Immature natural killer cell (primary cell): ENCODE data around the gene PRUNE2. TPM values are rescaled to one million over a fixed set of nuclear protein-coding genes. Genes with fewer than 3 reads are reported as not detected.

Experiments used
- DNase-seq, 3 donors: peaks; one replicate each; pipeline ENCODE4 v3.0.0; 2022; ENCODE audit warnings: mixed read lengths in 1 of 3
- H3K27ac Mint-ChIP-seq, 6 donors: one replicate each; pipeline ENCODE4 v1.8.0; 2020; ENCODE audit warnings: mixed read lengths in 6 of 6, mild to moderate bottlenecking in 5 of 6, inconsistent platforms in 4 of 6, moderate library complexity in 3 of 6
- H3K27me3 Mint-ChIP-seq, 3 donors: one replicate each; pipeline ENCODE4 v1.8.0; 2020 to 2021; ENCODE audit warnings: low read depth in 3 of 3, mild to moderate bottlenecking in 3 of 3, mixed read lengths in 3 of 3, moderate library complexity in 3 of 3, inconsistent platforms in 1 of 3
- H3K36me3 Mint-ChIP-seq, 3 donors: one replicate each; pipeline ENCODE4 v1.8.0; 2020; ENCODE audit warnings: mixed read lengths in 3 of 3, inconsistent platforms in 2 of 3, mild to moderate bottlenecking in 2 of 3
- H3K4me1 Mint-ChIP-seq, 2 donors: one replicate each; pipeline ENCODE4 v1.8.0; 2020; ENCODE audit warnings: inconsistent platforms in 2 of 2, mild to moderate bottlenecking in 2 of 2, mixed read lengths in 2 of 2, moderate library complexity in 1 of 2
- H3K4me3 Mint-ChIP-seq, 5 donors: one replicate each; pipeline ENCODE4 v1.8.0; 2020; ENCODE audit warnings: mild to moderate bottlenecking in 5 of 5, mixed read lengths in 5 of 5, inconsistent platforms in 3 of 5, moderate library complexity in 3 of 5
- H3K9me3 Mint-ChIP-seq, 6 donors: one replicate each; pipeline ENCODE4 v1.8.0; 2020; ENCODE audit warnings: mild to moderate bottlenecking in 6 of 6, mixed read lengths in 6 of 6, inconsistent platforms in 4 of 6, moderate library complexity in 3 of 6
- polyA plus RNA-seq, 3 donors: library from polyadenylated mRNA; unstranded; fragments of 300-500 nt; fragmentation: Illumina TruSeq; gene quantifications; one replicate each; pipeline ENCODE4 v1.2.3, GENCODE V29; 2021

The PRUNE2 gene
- polyA plus RNA-seq, 3 donors from 2014 or later: 0.11 to 0.24 TPM; not detected in 1

DNA sequence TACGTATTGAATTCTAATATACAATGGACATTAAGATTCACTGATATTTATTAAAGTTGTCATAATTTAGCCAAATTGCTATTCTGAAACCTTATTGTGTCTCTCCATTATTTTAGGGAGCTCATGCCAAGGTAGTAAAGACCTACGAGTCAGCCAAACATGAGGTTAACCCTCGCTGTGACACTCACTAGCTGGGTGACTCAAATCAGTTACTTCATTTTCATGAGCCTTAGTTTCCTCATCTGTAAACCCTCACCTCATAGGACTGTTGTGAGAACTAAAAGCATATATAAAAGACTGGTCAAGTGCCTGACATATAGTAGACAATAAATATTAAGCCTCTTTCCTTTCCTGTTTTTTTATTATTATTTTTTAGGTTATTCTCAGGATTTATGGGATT lies 185.7 kb downstream of the PRUNE2 start:
- no peak for DNase-seq
- Mint-ChIP-seq H3K27me3 (peaks cover 4 to 21% (median 9%) of the 10 kb centered on the region in 3 donors), H3K9me3 (no peaks in the 10 kb centered on the region)

DNA sequence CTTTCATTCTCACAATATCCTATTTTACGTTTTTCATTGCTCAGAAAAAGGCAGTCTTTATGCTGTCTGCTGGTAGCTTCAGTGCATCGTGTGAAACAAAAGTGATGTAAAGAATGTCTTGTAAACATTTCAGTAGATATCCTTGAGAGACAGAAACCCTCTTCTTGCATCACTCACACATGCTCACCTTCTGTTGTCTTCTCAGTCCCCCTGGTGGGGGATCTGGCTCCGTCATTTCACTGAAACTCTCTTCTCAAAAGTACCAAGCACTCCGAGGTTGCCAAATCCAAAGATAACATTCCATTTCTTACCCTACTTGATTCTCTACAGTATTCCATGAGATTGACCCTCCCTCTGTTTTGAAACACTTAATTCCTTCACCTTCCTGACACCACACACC lies 187.7 kb downstream of the PRUNE2 start:
- Mint-ChIP-seq H3K4me1 (no peaks in the 10 kb centered on the region), H3K27ac (no peak overlapping the region), H3K4me3 (no peak overlapping the region), H3K36me3 (no peaks in the 10 kb centered on the region), H3K27me3 (peaks cover 1 to 17% (median 9%) of the 10 kb centered on the region in 3 donors), H3K9me3 (no peaks in the 10 kb centered on the region)
- DNase-seq: no peak

More for the DNA sequence above, 185.7 kb downstream of the PRUNE2 start:
- Mint-ChIP-seq H3K36me3 (no peaks in the 10 kb centered on the region), H3K27ac (no peak overlapping the region), H3K4me1 (no peaks in the 10 kb centered on the region), H3K4me3 (no peak overlapping the region)

DNA sequence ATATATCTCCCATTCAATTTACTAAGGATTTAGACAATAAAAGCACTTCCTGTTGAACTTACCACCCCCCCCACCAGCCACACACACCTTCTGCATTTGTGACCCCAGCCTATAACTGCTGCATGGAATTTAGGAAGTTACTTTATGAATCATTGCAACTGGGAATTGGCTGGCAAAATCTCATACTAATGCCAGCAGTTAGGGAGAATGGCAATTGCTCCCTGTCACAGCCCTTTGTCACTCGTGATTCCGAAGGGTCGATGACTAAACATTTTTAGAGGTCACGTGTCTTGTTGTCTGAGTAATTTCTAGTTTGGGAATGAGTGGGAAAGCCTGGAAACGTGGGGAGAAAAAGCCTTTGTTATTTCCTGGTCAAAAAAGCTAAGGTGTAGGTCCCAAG lies 188.3 kb downstream of the PRUNE2 start:
- no peaks in the 10 kb centered on the region for H3K4me1 Mint-ChIP-seq
- H3K36me3 Mint-ChIP-seq: no peaks in the 10 kb centered on the region
- H3K27me3 Mint-ChIP-seq: peaks cover 1 to 17% (median 9%) of the 10 kb centered on the region in 3 donors

DNA sequence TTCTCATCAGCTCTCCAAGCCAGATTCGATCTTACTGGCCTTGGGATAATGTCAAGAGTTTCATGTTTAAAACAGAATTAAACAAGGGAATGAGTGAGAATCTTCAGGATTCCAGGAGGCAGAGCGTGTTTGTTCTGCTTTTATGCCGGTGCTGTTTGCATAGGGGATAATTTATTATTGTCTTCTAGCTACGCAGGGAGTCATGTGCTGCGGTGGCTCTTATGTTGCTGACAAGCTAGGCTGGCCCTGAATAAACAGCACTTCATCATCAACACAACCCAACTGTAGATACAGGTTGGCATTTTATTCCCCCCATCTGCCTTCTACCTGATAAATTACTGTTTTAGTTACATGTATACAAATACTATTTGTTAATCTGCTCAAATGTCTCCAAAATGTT lies 188.7 kb downstream of the PRUNE2 start:
- Mint-ChIP-seq H3K9me3 (no peaks in the 10 kb centered on the region), H3K27ac (no peak overlapping the region), H3K27me3 (peaks cover 1 to 17% (median 9%) of the 10 kb centered on the region in 3 donors)

More for the DNA sequence above, 188.3 kb downstream of the PRUNE2 start:
- Mint-ChIP-seq H3K27ac (no peak overlapping the region), H3K4me3 (no peak overlapping the region), H3K9me3 (no peaks in the 10 kb centered on the region)
- DNase-seq: no peak

DNA sequence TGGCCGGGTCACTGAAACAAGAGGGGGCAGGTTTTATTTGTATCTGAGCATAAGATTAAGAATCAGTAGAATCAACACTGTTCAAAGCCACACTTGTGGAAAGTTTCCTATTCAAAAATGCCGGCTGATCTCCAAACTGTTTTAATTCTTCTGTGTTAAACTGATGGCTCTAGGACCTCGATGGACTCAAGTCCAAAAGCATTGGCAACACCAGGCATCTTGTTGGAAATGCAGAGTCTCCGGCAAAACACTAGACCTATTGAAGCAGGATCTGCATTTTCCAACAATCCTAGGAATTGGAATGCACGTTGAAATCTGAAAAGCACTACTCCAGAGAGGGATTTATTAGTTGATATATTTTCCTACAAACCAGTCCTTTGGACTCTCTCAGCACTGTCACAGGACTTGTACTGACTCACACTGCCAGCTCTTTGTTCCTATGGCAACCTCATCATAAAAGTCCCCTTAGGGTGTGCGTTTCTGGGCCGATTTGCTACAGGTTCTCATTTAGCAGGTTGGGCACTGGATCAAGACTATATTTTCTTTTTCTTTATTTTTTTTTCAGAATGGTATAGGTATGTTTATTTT lies 189.7 kb downstream of the PRUNE2 start:
- Mint-ChIP-seq H3K4me3 (no peak overlapping the region), H3K27ac (no peak overlapping the region), H3K9me3 (no peaks in the 10 kb centered on the region), H3K4me1 (no peaks in the 10 kb centered on the region), H3K27me3 (peaks cover 1 to 17% (median 9%) of the 10 kb centered on the region in 3 donors), H3K36me3 (no peaks in the 10 kb centered on the region)
- DNase-seq: no peak

More for the DNA sequence above, 188.7 kb downstream of the PRUNE2 start:
- Mint-ChIP-seq H3K4me1 (no peaks in the 10 kb centered on the region), H3K36me3 (no peaks in the 10 kb centered on the region), H3K4me3 (no peak overlapping the region)
- DNase-seq: no peak

DNA sequence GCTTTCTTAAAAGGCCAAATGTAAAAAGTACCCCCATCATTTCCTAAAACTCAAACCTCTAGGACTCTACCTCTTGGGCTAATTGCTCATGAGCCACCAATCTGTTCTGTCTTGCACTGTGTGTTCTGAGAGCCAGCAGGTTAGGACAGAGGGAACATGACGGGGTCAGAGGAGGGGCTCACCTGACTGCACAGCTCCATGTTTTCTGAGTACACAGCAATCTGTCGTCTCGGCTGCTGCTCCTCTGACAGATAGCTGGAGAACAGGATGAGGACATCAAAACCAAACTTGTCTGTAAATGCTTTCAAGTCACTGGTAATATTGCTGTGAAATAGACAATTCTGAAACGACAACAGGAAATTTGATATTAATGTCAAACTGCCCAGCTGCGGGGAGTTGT lies 192.5 kb downstream of the PRUNE2 start:
- H3K27ac Mint-ChIP-seq: no peak overlapping the region
- no peaks in the 10 kb centered on the region for H3K4me1 Mint-ChIP-seq
- no peaks in the 10 kb centered on the region for H3K9me3 Mint-ChIP-seq
- peaks cover 2 to 12% (median 7%) of the 10 kb centered on the region in 3 donors for H3K27me3 Mint-ChIP-seq
- H3K4me3 Mint-ChIP-seq: no peak overlapping the region
- no peaks in the 10 kb centered on the region for H3K36me3 Mint-ChIP-seq
- DNase-seq: no peak

DNA sequence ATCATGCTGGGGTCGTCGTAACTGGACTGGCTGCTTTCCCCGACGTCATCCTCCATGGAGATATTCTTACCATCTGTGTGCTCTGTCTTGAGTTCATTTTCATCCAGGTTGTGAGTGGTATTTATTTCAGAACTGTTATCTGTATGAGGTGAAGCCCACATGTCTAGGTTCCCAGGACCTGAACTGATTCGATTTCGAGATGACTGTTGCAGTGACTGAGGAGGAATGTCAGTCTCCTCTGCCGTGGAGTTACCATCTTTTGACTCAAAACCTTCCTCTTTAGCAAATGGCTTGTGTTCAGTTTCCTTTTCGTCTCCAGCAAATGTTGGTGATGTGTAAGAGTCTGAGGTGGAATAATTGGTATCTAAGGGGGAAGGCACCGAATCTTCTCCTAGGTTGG lies 196.9 kb downstream of the PRUNE2 start:
- H3K9me3 Mint-ChIP-seq: no peaks in the 10 kb centered on the region
- no peaks in the 10 kb centered on the region for H3K4me1 Mint-ChIP-seq
- H3K27ac Mint-ChIP-seq: no peak overlapping the region
- no peak for DNase-seq
- H3K27me3 Mint-ChIP-seq: peaks cover 2 to 14% (median 5%) of the 10 kb centered on the region in 3 donors
- no peak overlapping the region for H3K4me3 Mint-ChIP-seq
- H3K36me3 Mint-ChIP-seq: no peaks in the 10 kb centered on the region

DNA sequence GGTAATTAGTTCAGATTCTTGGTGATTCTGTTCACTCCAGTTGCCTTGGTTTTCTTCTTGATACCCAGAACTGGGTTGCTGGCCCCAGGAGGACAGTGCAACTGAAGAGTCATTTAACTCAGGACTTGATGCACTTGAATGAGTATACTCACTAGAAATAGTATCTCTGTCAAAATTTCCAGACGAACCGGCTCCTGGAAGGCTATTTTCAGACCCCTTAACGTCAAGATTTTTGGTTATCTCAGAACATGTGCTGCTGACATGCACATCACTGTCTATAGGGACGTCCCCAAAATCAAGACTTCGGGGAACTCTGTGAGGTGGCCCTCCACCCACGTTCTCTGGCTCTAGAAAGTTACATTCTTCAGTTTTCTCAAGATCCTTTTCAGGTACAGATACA lies 198.4 kb downstream of the PRUNE2 start:
- no peaks in the 10 kb centered on the region for H3K4me1 Mint-ChIP-seq
- H3K9me3 Mint-ChIP-seq: no peaks in the 10 kb centered on the region
- peaks cover 2 to 16% (median 7%) of the 10 kb centered on the region in 3 donors for H3K27me3 Mint-ChIP-seq
- no peak overlapping the region for H3K4me3 Mint-ChIP-seq
- no peak for DNase-seq
- H3K36me3 Mint-ChIP-seq: no peaks in the 10 kb centered on the region
- H3K27ac Mint-ChIP-seq: no peak overlapping the region

DNA sequence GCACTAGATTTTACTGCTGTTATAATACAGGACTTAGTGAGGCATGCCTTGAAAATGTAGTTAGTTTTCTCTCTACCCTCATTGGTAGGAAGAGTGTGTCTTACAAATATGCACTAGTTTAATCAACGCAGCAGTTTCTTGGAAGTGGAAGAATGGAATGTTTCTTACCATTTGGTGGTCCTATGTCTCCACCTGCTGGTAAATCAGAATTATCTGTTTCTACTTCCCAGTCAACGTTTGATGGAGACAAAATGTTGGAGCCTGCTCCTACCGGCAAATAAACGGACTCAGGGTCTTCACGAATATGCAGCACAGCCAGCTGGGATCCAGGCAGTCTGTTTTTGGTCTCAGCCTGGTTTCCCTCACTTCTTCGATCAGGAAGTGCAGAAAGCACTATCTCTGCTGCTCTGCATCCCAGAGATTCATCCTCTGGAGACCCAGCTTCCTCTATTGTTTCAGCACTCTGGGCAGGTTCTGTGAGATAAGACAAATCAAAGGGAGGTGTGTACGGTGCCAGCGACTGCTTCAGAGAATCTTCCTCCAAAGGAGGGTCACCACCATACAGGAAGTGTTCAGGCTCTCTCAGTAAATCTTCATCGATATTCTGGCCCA lies 201.2 kb downstream of the PRUNE2 start:
- Mint-ChIP-seq H3K4me1 (no peaks in the 10 kb centered on the region), H3K36me3 (no peaks in the 10 kb centered on the region), H3K27me3 (peaks cover 2 to 16% (median 6%) of the 10 kb centered on the region in 3 donors), H3K4me3 (no peak overlapping the region), H3K27ac (no peak overlapping the region), H3K9me3 (no peaks in the 10 kb centered on the region)
- DNase-seq: peak; percentile 50 to 63 (median 59)

DNA sequence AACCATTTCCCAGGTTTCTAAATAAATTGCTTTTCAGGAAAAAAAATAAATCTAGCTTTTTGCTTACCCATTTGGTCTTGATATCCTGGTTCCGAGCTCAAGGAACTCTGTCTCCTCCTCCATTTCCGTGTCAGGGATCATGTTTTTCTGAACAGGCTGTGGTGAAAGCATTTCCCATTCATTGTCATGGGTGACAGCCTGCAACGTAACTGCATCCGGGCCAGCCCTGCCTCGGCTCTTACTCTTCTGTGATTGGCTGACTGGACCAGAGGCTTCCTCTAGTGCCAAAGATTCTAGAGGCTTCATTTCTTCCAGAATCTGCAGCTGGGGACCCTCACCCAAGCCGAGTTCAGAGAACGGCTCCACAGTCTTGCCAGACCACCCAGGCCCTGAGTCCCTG lies 202.6 kb downstream of the PRUNE2 start:
- no peak overlapping the region for H3K27ac Mint-ChIP-seq
- no peak for DNase-seq
- no peaks in the 10 kb centered on the region for H3K36me3 Mint-ChIP-seq
- no peak overlapping the region for H3K4me3 Mint-ChIP-seq
- H3K9me3 Mint-ChIP-seq: no peaks in the 10 kb centered on the region
- no peaks in the 10 kb centered on the region for H3K4me1 Mint-ChIP-seq
- peaks cover 0 to 16% (median 4%) of the 10 kb centered on the region in 3 donors for H3K27me3 Mint-ChIP-seq

DNA sequence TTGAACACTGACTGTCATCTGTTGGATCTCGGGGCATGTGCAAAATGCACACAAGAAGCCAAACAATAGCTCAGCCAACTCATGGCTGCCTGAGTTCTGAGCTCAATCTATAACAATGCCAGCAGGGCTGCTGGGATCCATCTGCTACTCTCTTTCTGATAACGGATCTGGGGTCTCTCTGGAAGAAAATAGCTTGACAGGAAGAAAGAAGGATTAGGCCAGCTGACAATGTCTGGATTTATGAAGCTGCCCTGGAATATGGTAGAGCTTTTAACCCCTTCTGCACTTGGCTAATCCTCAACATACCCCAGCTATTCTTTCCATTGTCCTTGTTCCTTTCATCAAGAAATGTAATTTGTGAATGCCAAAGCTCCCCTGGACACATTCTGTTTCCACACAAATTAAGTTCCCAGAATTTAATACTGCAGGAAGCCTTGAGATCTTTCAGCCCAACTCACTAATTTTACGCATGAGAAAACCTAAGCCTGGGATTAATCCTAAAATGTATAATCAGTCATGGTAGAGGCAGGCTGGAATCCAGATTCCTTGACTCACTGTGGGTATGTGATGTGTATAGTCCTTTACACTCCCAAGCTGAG lies 204.4 kb downstream of the PRUNE2 start:
- no peak for DNase-seq
- H3K9me3 Mint-ChIP-seq: no peaks in the 10 kb centered on the region
- H3K27me3 Mint-ChIP-seq: peaks cover 0 to 10% (median 6%) of the 10 kb centered on the region in 3 donors
- H3K27ac Mint-ChIP-seq: no peak overlapping the region
- H3K4me1 Mint-ChIP-seq: no peaks in the 10 kb centered on the region
- H3K36me3 Mint-ChIP-seq: no peaks in the 10 kb centered on the region
- no peak overlapping the region for H3K4me3 Mint-ChIP-seq

DNA sequence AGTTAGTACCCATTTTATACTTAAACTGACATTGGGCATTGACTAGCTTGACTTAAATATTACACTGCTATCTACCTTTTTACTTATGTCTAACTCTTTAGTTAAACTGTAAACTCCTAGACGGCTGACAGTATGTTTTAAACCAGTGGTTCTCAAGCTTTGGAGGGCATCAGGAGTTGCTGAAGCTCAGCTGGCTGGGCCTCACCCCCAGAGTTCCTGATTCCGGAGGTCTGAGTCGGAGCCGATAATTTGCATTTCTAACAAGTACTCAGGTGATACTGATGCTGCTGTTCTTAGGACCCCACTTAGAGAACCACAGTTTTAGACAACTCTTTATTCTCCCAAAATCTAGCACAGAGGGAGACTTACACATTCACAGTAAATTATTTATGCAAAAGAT lies 205.0 kb downstream of the PRUNE2 start:
- DNase-seq: no peak
- H3K27ac Mint-ChIP-seq: no peak overlapping the region
- H3K27me3 Mint-ChIP-seq: peaks cover 0 to 10% (median 4%) of the 10 kb centered on the region in 3 donors
- H3K4me1 Mint-ChIP-seq: no peaks in the 10 kb centered on the region
- no peaks in the 10 kb centered on the region for H3K36me3 Mint-ChIP-seq
- no peaks in the 10 kb centered on the region for H3K9me3 Mint-ChIP-seq
- no peak overlapping the region for H3K4me3 Mint-ChIP-seq

DNA sequence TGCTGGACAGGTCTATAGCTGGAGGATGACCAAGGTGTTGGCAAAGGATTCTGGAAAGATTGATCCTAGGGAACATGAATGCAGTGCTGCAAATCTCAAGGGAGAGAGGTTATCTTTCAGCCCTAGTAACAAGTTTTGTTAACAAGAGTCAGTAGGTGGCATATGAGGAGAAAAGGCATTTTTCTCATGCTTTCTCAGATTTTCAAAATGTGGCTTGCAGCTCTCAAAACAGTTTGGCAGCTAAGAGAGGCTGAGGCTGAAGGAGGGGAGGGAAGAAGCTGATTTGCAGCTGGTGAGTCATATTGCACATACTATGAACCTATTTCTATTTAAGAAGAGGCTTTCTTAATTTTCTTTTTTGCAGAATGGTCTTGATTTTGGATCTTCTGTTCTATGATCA lies 205.9 kb downstream of the PRUNE2 start:
- no peak overlapping the region for H3K27ac Mint-ChIP-seq
- H3K36me3 Mint-ChIP-seq: no peaks in the 10 kb centered on the region
- peaks cover 0 to 6% (median 6%) of the 10 kb centered on the region in 3 donors for H3K27me3 Mint-ChIP-seq
- DNase-seq: no peak
- H3K9me3 Mint-ChIP-seq: no peaks in the 10 kb centered on the region
- no peaks in the 10 kb centered on the region for H3K4me1 Mint-ChIP-seq
- no peak overlapping the region for H3K4me3 Mint-ChIP-seq

DNA sequence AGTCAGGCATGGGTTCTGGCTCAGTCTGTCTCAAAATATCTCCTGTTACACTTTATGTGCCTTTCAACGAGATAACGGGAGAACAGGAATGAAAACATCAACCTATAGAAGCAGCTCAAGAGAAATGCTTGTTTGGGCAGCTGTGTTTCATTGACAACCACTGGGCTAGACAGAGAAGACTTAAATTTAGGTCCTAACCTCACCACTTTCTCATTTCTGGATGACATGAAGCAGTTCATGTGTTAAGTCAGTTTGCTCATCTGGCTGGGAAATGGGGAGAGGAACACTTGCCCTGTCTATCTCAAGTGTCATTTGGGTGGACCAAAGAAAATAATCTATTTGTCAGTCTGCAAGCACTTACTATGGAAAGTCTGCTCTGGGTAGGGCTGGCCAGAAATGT lies 208.4 kb downstream of the PRUNE2 start:
- no peak for DNase-seq
- Mint-ChIP-seq H3K9me3 (no peaks in the 10 kb centered on the region), H3K4me3 (no peak overlapping the region), H3K27ac (no peak overlapping the region), H3K4me1 (no peaks in the 10 kb centered on the region), H3K36me3 (no peaks in the 10 kb centered on the region), H3K27me3 (peaks cover 0 to 4% (median 3%) of the 10 kb centered on the region in 3 donors)
